Loucy (cell line): ENCODE results near the gene TPX2.

Experiments
- CTCF ChIP-seq: fragments of 200-600 bp; sonication (generic); conservative IDR thresholded peaks from 2 replicates; pipeline ENCODE4 v1.5.1; 2014; ENCODE audit warnings: mild to moderate bottlenecking, antibody characterized with exemption, low read length
- EZH2phosphoT487 ChIP-seq: fragments of 200-600 bp; IDR thresholded peaks from 2 replicates; pipeline ENCODE4 v1.6.1; 2018; ENCODE audit warnings: antibody characterized with exemption, mild to moderate bottlenecking, moderate library complexity, borderline replicate concordance

GRCh38 chr20:31843288-31843687 is 104.2 kb downstream of the TPX2 start:
- TF ChIP-seq CTCF (no peak), EZH2phosphoT487 (no peak)
